Endothelial cell of umbilical vein (primary cell): ENCODE data around the gene ADRM1.

Source experiments
- EZH2 ChIP-seq: IDR thresholded peaks from 2 replicates; pipeline ENCODE4 v1.6.1; 2012; ENCODE audit warnings: borderline replicate concordance, low read depth, mild to moderate bottlenecking, moderate library complexity, low read length, inconsistent platforms; ENCODE audit not compliant: severe bottlenecking
- FOS ChIP-seq: IDR thresholded peaks from 2 replicates; pipeline ENCODE4 v1.6.1; 2011; ENCODE audit warnings: mild to moderate bottlenecking, low read length, moderate library complexity, borderline replicate concordance; ENCODE audit not compliant: insufficient read depth
- GATA2 ChIP-seq: IDR thresholded peaks from 2 replicates; pipeline ENCODE4 v1.7.0; 2011; ENCODE audit warnings: low read depth, mild to moderate bottlenecking, moderate library complexity, mixed read lengths, low read length; ENCODE audit not compliant: insufficient read length, insufficient read depth
- JUN ChIP-seq: IDR thresholded peaks from 2 replicates; pipeline ENCODE4 v1.6.1; 2011; ENCODE audit warnings: borderline replicate concordance, low read depth; ENCODE audit not compliant: insufficient read length, insufficient read depth
- MAX ChIP-seq: IDR thresholded peaks from 2 replicates; pipeline ENCODE4 v1.6.1; 2011; ENCODE audit not compliant: insufficient read depth, insufficient read length
- MYC ChIP-seq: IDR thresholded peaks from one replicate; pipeline ENCODE4 v1.6.1; 2011; ENCODE audit warnings: mild to moderate bottlenecking, low read depth, low read length
- POLR2A ChIP-seq: IDR thresholded peaks from 2 replicates; pipeline ENCODE4 v1.6.1; 2012; ENCODE audit warnings: low read depth, mild to moderate bottlenecking, control low read depth, low read length
- POLR2AphosphoS5 ChIP-seq: IDR thresholded peaks from 2 replicates; pipeline ENCODE4 v1.6.1; 2012; ENCODE audit warnings: low read depth, mild to moderate bottlenecking, control low read depth, low read length, moderate library complexity; ENCODE audit not compliant: insufficient read depth
- TF ChIP-seq, protein P1 (sequence below), 2 donors: IDR thresholded peaks; 1 replicate in 1 of 2; 2 replicates in 1 of 2; pipeline ENCODE4 v1.5.1; 2011; ENCODE audit warnings: low read length in 2 of 2, mild to moderate bottlenecking in 2 of 2, moderate library complexity in 2 of 2, control low read depth in 1 of 2, inconsistent platforms in 1 of 2, low read depth in 1 of 2; ENCODE audit not compliant: insufficient read depth in 1 of 2; ENCODE audit errors: extremely low read depth in 1 of 2

DNA sequence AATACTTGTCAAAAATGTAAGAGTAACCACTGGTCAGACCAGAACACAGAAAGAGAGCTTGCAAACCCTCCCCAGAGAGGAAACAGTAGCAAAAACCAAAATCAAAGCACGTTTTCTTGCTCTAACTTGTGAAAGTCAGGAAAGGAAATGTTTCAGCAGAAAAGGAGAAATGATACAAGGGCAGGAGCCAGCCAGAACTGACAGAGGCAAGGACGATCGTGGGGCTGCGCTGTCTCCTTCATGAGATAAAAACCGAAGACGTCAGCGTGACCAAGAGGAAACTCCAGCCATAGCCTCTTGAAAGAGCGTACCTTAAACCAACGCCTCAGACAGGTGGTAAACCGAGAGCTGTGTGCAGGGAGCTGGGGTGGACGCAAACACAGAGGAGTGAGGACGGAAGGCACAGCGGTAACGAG is 36.9 kb downstream of the ADRM1 start:
- TF ChIP-seq, protein P1, sequence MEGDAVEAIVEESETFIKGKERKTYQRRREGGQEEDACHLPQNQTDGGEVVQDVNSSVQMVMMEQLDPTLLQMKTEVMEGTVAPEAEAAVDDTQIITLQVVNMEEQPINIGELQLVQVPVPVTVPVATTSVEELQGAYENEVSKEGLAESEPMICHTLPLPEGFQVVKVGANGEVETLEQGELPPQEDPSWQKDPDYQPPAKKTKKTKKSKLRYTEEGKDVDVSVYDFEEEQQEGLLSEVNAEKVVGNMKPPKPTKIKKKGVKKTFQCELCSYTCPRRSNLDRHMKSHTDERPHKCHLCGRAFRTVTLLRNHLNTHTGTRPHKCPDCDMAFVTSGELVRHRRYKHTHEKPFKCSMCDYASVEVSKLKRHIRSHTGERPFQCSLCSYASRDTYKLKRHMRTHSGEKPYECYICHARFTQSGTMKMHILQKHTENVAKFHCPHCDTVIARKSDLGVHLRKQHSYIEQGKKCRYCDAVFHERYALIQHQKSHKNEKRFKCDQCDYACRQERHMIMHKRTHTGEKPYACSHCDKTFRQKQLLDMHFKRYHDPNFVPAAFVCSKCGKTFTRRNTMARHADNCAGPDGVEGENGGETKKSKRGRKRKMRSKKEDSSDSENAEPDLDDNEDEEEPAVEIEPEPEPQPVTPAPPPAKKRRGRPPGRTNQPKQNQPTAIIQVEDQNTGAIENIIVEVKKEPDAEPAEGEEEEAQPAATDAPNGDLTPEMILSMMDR (IDR thresholded peaks at IDR 0.05; ENCODE audit: extremely low read depth in 1 of 2, insufficient read depth in 1 of 2, low read depth in 1 of 2, low read length in 2 of 2), result no peak
- no peak for TF ChIP-seq POLR2A
- TF ChIP-seq EZH2, result no peak
- no peak for TF ChIP-seq POLR2AphosphoS5
- no peak for TF ChIP-seq MYC
- no peak for TF ChIP-seq FOS
- no peak for TF ChIP-seq GATA2
- TF ChIP-seq MAX, result no peak
- TF ChIP-seq JUN, result no peak
